ENCODE results near the gene COL1A2.

DNA sequence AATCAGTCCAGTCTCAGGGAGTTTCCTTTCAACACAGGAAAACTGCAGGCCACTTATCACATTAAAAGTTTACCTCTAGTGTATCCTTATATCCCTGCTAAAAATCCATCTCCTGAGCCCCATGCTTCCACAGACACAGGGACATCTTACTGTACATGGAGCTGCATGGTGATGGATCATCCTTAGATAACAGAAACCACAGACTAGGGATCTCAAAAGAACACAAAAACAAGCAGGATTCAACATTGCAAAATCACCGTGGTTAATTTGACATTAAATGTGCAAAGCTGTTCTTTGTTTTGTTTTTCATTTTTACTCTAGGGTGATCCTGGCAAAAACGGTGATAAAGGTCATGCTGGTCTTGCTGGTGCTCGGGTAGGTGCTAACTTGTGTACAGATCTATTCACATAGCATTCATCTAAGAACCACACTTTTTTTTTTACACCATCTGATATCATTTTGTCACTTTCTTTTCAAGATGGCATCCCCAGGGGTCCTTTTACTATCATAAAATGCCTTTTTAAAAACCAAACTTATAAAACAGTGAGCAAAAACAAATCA, 18.1 kb downstream of the COL1A2 start:
- no peak for TF ChIP-seq NRL (CRISPR knock-in tag; IDR thresholded peaks at IDR 0.05; ENCODE audit: borderline replicate concordance)
- no peak for TF ChIP-seq GTF3A (CRISPR knock-in tag; conservative IDR thresholded peaks at IDR 0.05)
- TF ChIP-seq EZH2 (conservative IDR thresholded peaks at IDR 0.05; ENCODE audit: low read depth, low read length), result no peak
- TF ChIP-seq, protein P1, sequence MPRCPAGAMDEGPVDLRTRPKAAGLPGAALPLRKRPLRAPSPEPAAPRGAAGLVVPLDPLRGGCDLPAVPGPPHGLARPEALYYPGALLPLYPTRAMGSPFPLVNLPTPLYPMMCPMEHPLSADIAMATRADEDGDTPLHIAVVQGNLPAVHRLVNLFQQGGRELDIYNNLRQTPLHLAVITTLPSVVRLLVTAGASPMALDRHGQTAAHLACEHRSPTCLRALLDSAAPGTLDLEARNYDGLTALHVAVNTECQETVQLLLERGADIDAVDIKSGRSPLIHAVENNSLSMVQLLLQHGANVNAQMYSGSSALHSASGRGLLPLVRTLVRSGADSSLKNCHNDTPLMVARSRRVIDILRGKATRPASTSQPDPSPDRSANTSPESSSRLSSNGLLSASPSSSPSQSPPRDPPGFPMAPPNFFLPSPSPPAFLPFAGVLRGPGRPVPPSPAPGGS (CRISPR knock-in tag; IDR thresholded peaks at IDR 0.05), result no peak
- TF ChIP-seq ATF1 (CRISPR knock-in tag; IDR thresholded peaks at IDR 0.05), result no peak
- TF ChIP-seq CAMTA2 (CRISPR knock-in tag; IDR thresholded peaks at IDR 0.05; ENCODE audit: borderline replicate concordance), result no peak
- no peak for TF ChIP-seq POLR2A (IDR thresholded peaks at IDR 0.05; ENCODE audit: insufficient read depth in 1 of 2, low read depth in 2 of 2, low read length in 2 of 2)
- no peak for TF ChIP-seq ZFP36 (IDR thresholded peaks at IDR 0.05; ENCODE audit: borderline replicate concordance, low read depth, low read length, partially characterized antibody)
- TF ChIP-seq, protein P2, sequence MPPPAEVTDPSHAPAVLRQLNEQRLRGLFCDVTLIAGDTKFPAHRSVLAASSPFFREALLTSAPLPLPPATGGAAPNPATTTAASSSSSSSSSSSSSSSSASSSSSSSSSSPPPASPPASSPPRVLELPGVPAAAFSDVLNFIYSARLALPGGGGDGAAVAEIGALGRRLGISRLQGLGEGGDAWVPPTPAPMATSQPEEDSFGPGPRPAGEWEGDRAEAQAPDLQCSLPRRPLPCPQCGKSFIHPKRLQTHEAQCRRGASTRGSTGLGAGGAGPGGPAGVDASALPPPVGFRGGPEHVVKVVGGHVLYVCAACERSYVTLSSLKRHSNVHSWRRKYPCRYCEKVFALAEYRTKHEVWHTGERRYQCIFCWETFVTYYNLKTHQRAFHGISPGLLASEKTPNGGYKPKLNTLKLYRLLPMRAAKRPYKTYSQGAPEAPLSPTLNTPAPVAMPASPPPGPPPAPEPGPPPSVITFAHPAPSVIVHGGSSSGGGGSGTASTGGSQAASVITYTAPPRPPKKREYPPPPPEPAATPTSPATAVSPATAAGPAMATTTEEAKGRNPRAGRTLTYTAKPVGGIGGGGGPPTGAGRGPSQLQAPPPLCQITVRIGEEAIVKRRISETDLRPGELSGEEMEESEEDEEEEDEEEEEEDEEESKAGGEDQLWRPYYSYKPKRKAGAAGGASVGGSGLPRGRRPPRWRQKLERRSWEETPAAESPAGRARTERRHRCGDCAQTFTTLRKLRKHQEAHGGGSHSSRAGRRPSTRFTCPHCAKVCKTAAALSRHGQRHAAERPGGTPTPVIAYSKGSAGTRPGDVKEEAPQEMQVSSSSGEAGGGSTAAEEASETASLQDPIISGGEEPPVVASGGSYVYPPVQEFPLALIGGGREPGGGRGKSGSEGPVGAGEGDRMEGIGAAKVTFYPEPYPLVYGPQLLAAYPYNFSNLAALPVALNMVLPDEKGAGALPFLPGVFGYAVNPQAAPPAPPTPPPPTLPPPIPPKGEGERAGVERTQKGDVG (CRISPR knock-in tag; IDR thresholded peaks at IDR 0.05; ENCODE audit: borderline replicate concordance), result no peak
